SK-N-MC (cell line): ENCODE data around the gene ZNF75A.

Source experiments
- DNase-seq: peaks from one replicate; pipeline ENCODE4 v3.0.0-alpha.2; 2011; ENCODE audit warnings: low read depth, low spot score
- H3K27ac ChIP-seq: fragments of 200-600 bp; sonication (generic); 2 replicates; pipeline ENCODE4 v1.5.1; 2016; ENCODE audit warnings: mixed run types
- H3K36me3 ChIP-seq: fragments of 200-600 bp; sonication (generic); 2 replicates; pipeline ENCODE4 v1.6.1; 2017; ENCODE audit warnings: antibody characterized with exemption, low read length, mixed read lengths; ENCODE audit not compliant: insufficient read depth
- H3K4me3 ChIP-seq: fragments of 200-600 bp; sonication (generic); 2 replicates; pipeline ENCODE4 v1.5.1; 2016
- H3K9ac ChIP-seq: fragments of 200-600 bp; sonication (generic); 2 replicates; pipeline ENCODE4 v1.8.0; 2017; ENCODE audit warnings: mixed run types, mixed read lengths; ENCODE audit not compliant: insufficient read length
- H3K9me3 ChIP-seq: fragments of 200-600 bp; sonication (generic); 2 replicates; pipeline ENCODE4 v1.6.1; 2017; ENCODE audit warnings: low read depth, mild to moderate bottlenecking, antibody characterized with exemption, low read length, moderate library complexity, mixed read lengths
- EZH2 ChIP-seq: fragments of 200-600 bp; sonication (generic); IDR thresholded peaks from one replicate; pipeline ENCODE4 v1.6.1; 2017; ENCODE audit warnings: antibody characterized with exemption
- FOXP2 ChIP-seq: optimal IDR thresholded peaks from 2 replicates; pipeline ENCODE3; 2011; ENCODE audit warnings: mild to moderate bottlenecking, moderate library complexity; ENCODE audit not compliant: insufficient read depth; ENCODE audit errors: extremely low read length, control extremely low read depth
- POLR2AphosphoS5 ChIP-seq: IDR thresholded peaks from 2 replicates; pipeline ENCODE4 v1.6.1; 2012; ENCODE audit warnings: mild to moderate bottlenecking, low read depth, low read length, borderline replicate concordance

Gene ZNF75A

DNA sequence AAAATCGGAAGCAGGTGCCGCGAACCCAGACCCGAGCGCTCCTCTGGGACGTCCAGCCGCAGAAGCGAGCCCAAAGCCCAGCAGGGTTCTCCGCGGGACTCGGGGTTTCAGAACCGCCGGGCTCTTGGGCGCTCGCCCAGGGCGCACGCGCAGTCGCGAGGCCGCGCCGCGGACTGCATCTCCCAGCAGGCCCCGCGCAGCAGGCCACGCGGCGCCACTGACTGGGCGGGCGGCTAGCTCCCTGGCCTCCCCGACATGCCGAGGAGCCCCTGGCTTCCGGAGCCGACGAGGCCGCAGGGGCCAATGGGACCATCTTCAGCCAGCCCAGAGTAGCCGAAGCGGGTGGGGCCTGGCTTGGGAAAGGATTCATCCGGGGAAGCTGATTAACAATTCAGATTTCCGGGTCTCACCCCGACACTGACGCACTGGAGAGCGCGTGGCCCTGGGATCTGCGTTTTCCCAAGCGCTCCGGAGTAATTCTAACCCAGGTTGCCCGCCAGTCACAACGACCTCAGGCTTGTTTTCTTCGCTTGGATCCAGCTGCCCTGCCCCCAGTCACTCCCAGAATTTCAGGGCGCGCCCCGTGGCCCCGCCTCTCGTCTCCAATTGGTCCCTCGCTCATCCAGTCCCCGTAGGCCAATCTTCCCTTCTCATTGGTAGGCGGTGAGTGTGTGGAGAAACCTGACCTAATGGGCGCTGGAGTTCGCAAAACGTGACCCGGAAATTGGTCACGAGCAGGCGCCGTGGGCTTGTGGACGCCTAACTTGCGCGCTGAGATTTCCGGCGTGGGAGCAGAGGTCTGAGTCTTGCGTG, 22.4 kb upstream of the ZNF75A start, which contains the start of gene ZNF263:
Gene ZNF263, plus strand, starts transcription at position 762 of the 813 bp plus-strand sequence. CDS start 328 bp downstream, outside the sequence.
- H3K36me3 ChIP-seq, result peaks cover 30% of the 10 kb centered on the region
- H3K4me3 ChIP-seq, result peak within 1 kb of the TSS; percentile 99
- peak; percentile 84 for DNase-seq
- peak within 1 kb of the TSS; percentile 99 for H3K27ac ChIP-seq
- peaks cover 12% of the 10 kb centered on the region for H3K9me3 ChIP-seq
- peak within 1 kb of the TSS; percentile 98 for H3K9ac ChIP-seq
- TF ChIP-seq FOXP2 (peak; percentile 37), EZH2 (no peak), POLR2AphosphoS5 (peak; percentile 71)

DNA sequence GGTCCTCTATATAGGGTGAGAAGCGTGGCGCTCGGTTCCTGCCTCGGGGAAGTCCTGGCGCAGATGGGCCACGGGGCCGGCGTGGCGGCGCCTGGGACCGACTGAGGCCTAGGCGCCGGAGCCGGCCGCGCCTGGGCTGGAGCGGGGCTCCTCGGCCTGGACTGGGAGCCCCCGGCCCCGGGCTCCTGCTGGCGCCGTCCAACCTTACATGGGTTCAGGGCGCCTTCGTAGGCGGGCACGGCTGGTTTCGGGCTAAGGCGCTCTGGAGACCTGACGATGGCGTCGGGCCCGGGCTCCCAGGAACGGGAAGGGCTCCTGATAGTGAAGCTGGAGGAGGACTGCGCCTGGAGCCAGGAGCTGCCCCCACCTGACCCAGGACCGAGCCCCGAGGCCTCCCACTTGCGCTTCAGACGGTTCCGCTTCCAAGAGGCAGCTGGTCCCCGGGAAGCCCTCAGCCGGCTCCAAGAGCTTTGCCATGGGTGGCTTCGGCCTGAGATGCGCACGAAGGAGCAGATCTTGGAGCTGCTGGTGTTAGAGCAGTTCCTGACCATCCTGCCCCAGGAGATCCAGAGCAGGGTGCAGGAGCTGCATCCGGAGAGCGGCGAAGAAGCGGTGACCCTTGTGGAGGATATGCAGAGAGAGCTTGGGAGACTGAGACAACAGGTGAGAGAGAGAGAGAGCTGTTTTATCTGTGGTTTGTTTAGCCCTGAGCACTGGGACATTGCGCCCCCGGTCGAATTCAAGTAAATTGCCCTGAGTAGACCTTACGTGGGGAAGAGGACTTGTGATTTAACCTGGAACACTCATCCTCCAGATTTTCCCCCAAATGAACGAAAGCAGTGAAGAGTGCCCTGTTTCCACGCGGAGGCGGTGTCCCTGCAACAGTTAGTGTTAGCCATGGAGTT, 21.5 kb upstream of the ZNF75A start:
- Histone ChIP-seq H3K4me3 (peak overlapping the region; percentile 99), H3K9ac (peak overlapping the region; percentile 98), H3K27ac (peak overlapping the region; percentile 99), H3K36me3 (peaks cover 38% of the 10 kb centered on the region), H3K9me3 (peaks cover 14% of the 10 kb centered on the region)
- no peak for DNase-seq
- TF ChIP-seq POLR2AphosphoS5 (no peak), FOXP2 (no peak), EZH2 (no peak)

DNA sequence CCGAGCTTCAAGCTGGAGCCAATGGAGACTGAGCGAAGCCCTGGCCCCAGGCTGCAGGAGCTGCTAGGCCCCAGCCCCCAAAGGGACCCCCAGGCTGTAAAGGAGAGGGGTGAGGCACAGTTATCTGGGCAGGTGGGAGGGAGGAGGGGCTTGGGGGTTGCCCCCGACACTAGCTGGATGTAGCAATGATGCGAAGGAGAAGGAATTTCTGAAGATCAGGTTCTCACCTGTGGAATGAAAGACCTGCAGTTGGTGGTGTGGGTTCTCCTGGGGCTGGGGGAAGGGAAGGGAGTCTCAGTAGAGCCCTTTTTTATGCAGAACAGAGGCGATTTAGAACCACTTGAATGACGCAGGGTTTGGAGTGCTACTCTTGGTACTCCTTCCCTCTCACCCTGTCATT, 20.2 kb upstream of the ZNF75A start:
- Histone ChIP-seq H3K36me3 (peaks cover 51% of the 10 kb centered on the region), H3K27ac (no peak overlapping the region), H3K9me3 (peaks cover 27% of the 10 kb centered on the region), H3K9ac (no peak overlapping the region), H3K4me3 (peak overlapping the region; percentile 99)
- TF ChIP-seq FOXP2 (no peak), POLR2AphosphoS5 (no peak), EZH2 (no peak)
- no peak for DNase-seq

DNA sequence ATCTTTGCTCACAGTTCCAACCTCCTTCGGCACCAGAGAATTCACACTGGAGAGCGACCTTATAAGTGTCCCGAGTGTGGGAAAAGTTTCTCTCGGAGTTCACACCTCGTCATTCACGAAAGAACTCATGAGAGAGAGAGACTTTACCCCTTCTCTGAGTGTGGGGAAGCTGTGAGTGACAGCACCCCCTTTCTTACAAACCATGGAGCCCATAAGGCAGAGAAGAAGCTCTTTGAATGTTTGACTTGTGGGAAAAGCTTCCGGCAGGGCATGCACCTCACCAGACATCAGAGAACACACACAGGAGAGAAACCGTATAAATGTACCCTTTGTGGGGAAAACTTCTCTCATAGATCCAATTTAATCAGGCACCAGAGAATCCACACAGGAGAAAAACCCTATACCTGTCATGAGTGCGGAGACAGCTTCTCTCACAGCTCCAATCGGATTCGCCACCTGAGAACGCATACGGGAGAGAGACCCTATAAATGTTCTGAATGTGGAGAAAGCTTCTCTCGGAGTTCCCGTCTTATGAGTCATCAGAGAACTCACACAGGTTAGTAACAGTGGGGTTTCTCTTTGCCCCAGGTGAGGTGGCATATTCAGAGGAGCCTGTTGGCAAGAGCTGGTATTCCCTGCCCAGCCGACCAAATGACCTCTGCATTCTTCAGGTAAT, 15.2 kb upstream of the ZNF75A start:
- H3K36me3 ChIP-seq, result peaks cover 87% of the 10 kb centered on the region
- no peak overlapping the region for H3K4me3 ChIP-seq
- H3K9ac ChIP-seq, result no peak overlapping the region
- TF ChIP-seq EZH2 (no peak), POLR2AphosphoS5 (no peak), FOXP2 (no peak)
- H3K9me3 ChIP-seq, result peaks cover 54% of the 10 kb centered on the region
- H3K27ac ChIP-seq, result no peak overlapping the region
- DNase-seq, result no peak

DNA sequence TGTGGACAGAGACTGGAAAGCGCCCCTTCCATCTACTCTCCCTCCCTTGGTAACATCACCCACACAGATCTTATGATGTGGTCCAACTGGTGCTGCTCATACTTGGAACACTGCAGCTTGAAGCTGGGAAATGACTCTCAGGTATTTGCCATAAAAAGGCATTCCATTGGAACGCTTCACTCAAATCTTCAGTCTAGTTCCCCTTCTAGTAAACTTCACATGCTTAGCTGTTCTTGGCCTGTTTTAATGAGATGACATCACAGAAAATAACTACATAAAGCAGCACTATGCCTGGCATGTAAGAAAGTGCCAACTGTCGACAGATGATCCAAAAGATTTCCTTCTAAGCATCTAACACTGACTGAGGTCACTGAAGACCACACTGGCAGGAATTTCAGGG, 12.7 kb upstream of the ZNF75A start:
- Histone ChIP-seq H3K9ac (no peak overlapping the region), H3K9me3 (peaks cover 47% of the 10 kb centered on the region), H3K4me3 (no peak overlapping the region), H3K36me3 (peaks cover 69% of the 10 kb centered on the region), H3K27ac (no peak overlapping the region)
- TF ChIP-seq POLR2AphosphoS5 (no peak), FOXP2 (no peak), EZH2 (no peak)
- DNase-seq, result no peak

GRCh38 chr16:3295209-3295608, 10.1 kb upstream of the ZNF75A start:
- TF ChIP-seq EZH2 (no peak), FOXP2 (no peak), POLR2AphosphoS5 (no peak)
- Histone ChIP-seq H3K36me3 (peaks cover 53% of the 10 kb centered on the region), H3K4me3 (no peak overlapping the region)

DNA sequence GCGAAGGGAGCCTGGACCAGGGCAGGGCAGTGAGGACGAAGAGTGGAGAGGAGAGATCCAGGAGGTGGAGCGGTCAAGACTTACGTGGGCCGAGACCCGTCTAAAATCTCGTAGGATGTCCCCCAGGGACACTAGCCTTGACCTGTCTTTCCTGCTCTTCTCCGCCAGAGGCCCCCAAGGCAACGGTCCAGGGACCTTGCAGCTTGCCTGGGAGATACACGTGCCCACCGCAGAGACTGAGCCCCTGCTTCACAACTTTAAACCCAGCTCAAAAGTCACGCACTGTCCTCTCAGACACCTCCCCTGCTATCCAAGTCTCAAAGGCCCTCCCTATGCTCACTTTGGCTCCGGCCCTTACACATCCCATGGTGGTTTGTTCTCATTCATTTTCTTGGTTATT, 9.5 kb upstream of the ZNF75A start:
- Histone ChIP-seq H3K36me3 (peaks cover 51% of the 10 kb centered on the region), H3K9me3 (peaks cover 25% of the 10 kb centered on the region), H3K27ac (no peak overlapping the region), H3K9ac (no peak overlapping the region), H3K4me3 (no peak overlapping the region)
- no peak for DNase-seq
- TF ChIP-seq FOXP2, result no peak
- TF ChIP-seq POLR2AphosphoS5, result no peak
- TF ChIP-seq EZH2, result no peak

More at GRCh38 chr16:3295209-3295608, 10.1 kb upstream of the ZNF75A start:
- no peak for DNase-seq
- H3K27ac ChIP-seq, result no peak overlapping the region
- H3K9me3 ChIP-seq, result peaks cover 31% of the 10 kb centered on the region
- H3K9ac ChIP-seq, result no peak overlapping the region

- no peak overlapping the region for H3K27ac ChIP-seq
- H3K9ac ChIP-seq, result no peak overlapping the region
- TF ChIP-seq POLR2AphosphoS5 (no peak), EZH2 (no peak), FOXP2 (no peak)
- peaks cover 48% of the 10 kb centered on the region for H3K36me3 ChIP-seq
- DNase-seq, result no peak
- peak overlapping the region; percentile 83 for H3K4me3 ChIP-seq
- peaks cover 4% of the 10 kb centered on the region; the same call in 1 of the 2 replicates for H3K9me3 ChIP-seq
Measured at GRCh38 chr16:3304370-3304769, 927 bp upstream of the ZNF75A start.
